NK-92 (cell line): ENCODE results near the gene HAO2.
"Not testable (repeated sequence)": the region's sequence is repeated elsewhere in the genome, so short reads cannot be mapped to it uniquely, and the experiment has no call there.

Source experiments
- DNase-seq: peaks from one replicate; lab custom pipeline; 2025; ENCODE audit not compliant: unreplicated experiment; lab: John Stamatoyannopoulos, UW

Gene HAO2

DNA sequence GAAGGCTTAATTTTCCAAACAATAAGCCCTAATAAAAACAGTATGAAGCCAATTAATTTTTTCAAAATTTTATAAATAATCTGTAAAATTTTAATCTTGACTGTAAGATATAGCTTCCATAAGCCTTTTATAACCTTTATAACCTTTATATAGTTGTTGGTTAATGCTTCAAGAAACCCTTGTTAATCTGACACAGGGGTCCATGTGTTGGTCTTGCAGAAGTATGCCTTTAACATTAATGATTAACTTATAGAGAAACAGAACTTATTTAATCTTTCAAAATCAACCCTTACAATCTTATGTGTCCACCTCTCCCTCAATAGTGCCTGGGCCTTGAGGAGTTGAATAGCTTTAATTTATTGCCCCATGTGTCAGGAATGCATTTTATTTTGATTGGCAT, 23.2 kb upstream of the HAO2 start:
- DNase-seq, result no peak

DNA sequence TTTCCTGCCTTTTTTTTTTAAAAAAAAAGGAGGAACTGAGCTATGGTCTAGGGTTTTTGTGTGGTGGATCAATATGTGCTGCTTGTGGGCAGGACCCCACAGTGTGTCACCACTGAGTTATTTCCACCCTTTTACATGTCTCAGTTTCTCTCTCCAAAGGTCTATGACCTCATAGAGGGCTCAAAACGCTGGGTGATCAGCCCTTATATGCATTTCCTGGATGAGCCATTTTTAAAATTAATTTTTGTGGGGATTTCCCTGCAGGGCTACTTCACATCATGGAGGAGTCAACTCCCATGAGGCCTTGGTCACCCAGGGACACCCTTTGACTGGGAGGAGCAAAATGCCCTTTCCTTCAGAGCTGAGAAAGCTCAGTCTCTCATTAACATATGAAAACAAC, 20.7 kb upstream of the HAO2 start:
- no peak for DNase-seq

DNA sequence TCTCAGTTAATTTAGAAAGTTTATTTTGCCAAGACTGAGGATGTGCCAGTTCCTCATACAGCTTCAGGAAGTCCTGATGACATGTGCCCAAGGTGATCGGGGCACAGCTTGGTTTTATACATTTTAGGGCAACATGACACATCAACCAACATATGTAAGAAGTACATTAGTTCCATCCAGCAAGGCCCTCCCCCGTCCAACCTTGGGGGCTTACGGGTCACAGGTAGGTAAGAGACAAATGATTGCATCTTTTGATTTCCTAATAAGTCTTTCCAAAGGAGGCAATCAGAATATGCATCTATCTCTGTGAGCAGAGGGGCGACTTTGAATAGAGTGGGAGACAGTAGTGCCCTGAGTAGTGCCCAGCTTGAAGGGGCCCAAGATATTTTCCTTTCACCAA, 19.6 kb upstream of the HAO2 start:
- no peak for DNase-seq

DNA sequence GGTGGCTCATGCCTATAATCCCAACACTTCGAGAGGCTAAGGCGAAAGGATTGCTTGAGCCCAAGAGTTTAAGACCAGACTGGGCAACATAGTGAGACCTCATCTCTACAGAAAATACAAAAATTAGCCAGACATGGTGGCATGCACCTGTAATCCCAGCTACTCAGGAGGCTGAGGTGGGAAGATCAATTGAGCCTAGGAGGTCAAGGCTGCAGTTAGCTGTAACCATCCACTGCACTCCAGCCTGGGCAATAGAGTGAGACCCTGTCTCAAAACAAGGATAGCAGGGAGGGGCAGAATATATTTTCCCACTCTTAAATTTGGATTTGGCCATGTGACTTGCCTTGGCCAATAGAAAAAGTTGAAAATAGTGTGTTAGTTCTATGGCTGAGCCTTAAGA, 17.7 kb upstream of the HAO2 start:
- not testable (repeated sequence) for DNase-seq

DNA sequence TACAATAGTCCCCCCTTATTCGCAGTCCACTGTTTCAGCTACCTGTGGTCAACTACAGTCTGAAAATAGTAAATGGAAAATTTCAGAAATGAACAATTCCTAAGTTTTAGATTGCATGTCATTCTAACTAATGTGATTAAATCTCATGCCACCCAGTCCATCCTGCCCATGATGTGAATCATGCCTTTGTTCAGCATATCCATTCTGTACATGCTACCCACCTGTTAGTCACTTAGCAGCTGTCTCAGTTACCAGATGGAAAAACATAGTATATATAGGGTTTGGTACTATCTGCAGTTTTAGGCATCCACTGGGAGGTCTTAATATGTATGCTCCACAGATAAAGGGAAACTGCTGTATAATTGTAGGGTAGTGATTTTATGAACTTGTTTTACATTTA, 16.6 kb upstream of the HAO2 start:
- no peak for DNase-seq

DNA sequence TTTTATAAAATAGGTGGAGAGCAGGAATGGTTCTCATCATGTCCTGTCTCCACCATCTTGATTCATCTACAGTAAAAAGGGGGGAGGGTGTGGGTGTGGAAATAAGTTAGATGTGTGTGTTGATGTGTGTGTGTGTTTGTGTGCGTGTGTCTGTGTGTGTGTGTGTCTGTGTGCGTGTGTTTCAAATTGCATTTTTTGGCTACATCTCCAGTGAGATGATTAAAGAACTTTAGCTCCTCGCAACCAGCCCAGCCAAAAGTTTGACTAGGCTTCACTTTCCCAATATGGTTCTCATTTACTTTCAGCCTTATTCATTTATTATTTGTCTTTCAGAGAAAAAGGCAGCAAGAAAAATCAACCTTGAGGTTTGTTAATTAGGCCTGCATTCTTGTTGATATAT, 14.7 kb upstream of the HAO2 start:
- DNase-seq, result no peak

DNA sequence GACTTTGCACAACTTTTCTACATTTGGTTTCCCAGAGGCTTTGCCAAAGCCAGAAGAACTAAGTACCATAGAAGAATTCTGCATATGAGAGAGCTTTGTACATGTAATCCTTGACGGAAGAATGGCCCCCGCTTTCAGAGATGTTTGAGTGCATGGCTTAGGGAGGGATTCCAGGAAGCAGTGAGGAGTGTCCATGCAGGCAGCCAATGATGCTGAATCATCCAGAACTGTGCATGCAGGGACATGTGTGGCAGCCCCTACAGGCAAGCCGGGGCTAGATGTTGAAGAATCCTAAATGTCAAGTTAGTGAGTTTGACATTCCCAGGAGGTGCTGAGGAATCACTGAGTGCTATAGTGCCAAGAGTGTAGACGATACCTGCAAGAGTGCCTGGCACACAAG, 9.9 kb upstream of the HAO2 start:
- no peak for DNase-seq

DNA sequence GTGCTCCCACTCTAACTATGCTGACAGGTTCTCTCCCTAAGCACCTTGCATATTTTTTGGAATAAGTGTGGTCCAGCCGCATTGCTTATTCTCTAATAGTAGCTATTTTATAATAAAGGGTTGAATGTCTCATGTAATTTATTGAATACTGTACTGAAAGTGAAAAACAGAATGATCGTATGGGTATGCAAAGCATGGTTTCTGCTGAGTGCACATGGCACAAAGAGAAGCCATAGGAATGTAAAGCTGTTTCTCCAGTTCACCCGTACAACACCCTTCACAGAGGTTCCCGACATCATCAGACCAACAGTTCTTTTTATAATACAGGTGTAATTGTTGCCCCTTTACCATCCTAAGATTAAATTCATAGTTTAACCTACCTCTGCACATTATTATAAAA, 8.9 kb upstream of the HAO2 start:
- DNase-seq, result no peak

DNA sequence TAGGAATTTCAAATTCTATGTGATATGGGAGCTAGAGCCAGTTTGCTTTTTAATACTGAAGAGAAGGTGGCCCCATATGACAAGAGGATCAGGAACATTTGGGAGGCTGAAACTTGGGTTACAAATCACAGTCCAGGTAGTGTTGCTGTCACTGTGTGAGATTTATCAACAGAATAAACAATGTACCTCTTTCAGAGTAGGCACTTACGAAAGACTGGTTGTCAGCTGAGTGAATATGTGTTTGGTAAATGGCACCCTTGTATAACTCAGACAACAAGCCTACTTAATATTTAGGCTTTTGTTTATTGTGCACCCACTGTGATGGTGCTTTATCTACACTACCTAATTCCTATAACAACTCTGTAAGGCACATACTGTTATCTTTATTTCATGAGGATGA, 7.4 kb upstream of the HAO2 start:
- no peak for DNase-seq

DNA sequence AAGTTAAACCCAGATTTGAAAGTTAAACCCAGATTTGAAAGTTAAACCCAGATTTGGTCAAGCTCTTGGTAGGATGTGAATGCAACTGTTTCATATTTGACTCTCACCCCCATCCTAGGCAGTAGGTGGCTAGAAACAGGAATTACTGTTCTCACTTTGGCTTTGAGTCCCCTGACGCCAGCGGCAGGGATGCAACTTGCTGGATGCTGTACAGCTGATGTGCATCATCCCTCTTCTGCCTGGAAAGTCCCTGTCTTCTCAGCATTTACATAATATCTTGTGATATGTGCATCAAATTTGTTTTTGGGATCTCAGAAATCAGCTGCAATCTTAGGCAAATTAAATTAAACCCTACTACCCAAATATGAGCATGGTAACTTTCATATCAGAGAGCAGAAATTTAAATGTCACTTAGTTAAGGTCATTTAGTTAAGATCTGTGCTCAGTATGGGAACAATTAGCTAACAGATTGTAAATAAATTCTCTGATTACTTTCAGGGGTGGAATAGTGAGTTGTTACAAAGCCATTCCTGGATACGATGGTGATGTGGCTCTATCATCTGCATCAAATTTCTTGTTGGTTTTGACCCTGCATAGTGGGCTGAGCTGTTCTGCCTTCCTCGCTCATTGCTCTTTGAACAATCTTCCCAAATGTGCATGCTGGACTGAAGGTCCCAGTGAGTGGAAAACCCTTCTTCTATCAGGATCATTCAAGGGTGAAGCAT, 6.8 kb upstream of the HAO2 start:
- DNase-seq, result no peak

DNA sequence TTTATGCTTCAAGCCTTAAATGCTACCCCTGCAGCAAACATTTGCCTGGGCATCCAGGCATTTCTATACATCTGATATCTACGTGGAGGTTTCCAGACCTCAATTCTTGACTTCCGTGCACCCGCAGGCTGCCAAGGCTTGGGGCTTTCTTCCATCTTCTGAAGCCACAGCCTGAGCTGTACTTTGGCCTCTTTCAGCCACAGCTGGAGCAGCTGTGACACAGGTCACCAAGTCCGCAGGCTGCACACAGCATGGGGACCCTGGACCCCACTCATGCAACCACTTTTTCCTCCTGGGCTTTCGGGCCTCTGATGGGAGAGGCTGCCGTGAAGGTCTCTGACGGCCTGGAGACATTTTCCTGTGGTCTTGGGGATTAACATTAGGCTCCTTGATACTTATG, 5.4 kb upstream of the HAO2 start:
- DNase-seq, result no peak

DNA sequence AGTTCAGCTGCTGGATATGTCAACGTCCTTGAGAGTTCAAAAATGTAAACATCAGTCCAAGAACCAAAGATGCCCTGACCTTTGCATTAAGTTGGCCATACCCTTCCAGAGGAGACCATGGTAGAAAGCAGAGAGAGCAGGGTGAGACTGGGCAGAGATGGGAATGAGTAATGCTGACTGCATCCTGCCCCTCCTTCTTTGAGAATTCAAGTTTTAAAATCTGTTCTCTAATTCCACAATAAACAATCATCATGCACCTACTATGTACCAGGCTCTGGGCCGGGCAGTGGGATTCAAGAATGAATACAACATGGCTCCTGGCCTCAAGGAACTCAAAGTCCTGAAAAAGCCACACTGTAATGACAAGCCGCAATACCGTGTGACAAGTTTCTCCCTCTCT, 3.9 kb upstream of the HAO2 start:
- DNase-seq, result no peak

DNA sequence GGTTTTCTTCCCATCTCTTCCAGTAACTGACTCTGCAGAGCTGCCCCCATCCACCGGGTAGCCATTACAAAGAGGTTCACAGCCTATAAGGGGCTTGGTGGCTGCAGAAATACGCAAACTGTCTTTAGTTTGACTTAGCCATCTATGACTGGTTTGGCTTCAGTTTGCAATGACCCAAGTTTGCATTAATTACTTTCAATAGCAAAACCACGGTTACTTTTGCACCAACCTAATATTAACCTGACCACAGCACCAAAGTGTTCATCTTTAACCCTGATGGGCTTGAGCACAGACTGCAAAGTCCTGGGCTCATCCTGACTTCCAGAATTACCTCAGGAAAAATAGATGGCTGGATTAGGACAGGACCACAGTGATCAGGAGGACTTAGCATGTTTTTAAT, 2.2 kb upstream of the HAO2 start:
- DNase-seq, result no peak

DNA sequence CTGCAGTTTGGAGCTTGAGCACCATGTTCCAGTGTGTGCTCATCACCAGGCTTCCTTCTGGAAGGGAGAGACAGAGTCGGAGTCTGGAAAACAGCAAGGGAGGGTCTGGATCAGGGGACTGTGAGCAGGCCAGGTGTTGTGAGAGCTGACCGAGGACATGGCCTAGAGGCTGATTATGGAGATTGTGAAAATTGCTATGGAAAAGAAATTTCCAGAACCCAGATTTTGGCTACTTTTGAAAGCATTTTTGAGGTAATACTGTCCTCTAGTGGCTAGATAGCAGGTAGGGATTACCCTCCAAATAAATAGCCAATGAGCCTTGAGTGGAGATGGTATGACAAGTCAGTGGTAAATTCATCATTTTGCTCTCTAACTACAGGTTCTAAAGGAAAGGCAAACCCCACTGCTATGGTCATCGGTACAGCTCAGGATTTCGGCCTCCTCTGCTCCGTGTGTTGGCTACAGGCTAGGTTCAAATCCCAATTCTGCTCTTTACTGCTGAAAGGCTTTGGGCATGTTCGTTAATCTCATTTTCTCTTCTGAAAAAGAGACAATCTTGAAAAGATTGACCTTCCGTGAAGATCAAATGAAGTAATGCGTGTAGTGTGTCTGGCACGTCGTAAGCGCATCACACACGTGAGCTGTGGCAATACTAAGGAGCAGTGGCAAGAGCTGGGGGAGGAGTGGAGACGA, 1.0 kb upstream of the HAO2 start:
- no peak for DNase-seq

DNA sequence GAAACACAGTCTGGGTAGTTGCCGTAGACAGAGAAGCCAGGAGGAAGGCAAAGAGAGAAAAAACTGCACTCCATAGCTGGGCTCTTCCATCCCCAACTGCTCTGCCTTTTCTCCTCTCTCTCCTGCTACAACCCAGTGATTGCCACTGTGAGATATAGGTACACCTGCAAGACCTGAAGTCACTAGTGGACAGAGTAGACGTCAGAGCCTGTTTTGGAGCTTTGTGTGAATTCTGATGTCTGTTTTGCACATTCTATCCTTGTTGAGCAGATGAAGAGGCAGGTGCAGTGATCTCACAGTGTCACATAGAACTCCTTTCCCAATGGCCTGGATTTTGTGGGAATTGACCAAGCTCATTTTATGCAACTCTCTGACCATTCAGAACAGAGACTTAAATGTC, 2.2 kb downstream of the HAO2 start:
- DNase-seq, result no peak

DNA sequence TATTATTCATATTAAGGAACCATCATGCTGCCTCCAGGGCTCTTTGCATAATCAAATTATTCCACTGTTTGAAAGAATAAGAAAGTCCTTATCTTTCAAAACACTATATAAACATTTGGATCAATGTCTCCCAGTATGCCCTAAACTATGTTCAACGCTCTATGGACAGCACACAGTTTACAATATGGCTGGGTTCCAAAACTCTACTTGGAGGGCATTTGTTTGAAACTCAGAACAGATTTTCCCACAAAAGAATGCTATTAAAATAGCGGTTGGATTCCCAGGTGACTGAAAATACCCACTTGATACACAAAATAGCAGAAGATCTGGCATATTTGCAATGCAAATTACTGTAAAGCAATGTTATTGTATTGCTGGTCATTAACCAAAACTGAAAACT, 3.2 kb downstream of the HAO2 start:
- no peak for DNase-seq

DNA sequence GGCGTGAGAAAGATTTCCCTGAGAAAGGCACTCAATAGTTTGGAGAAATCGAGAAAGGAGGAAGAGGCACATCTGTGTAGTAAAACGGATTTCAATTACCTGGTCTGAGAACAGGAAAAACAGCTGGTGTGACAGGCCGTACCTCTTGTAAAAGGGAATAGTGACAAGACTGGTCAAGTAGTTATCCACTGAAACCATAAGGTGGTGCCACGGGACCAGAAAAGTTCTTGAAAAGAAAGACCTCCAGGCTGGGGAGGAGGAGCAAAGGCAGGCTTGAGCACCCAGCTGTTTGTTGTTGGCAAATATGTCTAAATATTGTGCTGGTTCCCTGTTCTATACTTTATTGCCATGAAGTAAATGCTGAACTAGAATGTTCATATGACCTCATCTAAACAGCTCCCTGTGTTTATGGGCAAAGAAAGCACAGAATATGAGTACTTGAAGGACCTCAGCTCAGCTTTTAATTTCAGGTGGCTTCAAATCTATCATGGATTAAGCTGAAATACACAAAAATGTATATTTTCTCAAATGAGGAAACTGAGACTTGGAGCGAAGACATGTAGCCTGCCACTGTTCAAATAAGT, 4.0 kb downstream of the HAO2 start:
- DNase-seq, result no peak

DNA sequence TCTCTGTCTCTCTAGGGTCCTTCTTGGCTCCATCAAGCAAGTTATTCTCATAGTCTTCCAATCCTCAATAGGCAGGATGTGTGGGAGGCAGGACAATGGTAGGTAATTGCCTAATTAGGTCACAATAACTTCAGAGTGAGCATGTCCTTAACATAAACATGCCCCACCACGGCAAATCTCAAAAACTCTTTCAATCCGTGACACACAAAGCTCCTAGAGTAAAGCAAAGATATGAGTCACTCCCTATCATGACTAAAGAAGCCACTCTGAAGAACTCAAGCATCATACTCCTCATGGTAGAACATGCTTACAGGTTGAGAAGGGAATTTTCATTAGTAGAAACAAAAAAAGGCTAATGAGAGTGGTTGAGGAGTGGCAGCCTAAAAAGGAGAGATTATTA, 4.9 kb downstream of the HAO2 start:
- no peak for DNase-seq

DNA sequence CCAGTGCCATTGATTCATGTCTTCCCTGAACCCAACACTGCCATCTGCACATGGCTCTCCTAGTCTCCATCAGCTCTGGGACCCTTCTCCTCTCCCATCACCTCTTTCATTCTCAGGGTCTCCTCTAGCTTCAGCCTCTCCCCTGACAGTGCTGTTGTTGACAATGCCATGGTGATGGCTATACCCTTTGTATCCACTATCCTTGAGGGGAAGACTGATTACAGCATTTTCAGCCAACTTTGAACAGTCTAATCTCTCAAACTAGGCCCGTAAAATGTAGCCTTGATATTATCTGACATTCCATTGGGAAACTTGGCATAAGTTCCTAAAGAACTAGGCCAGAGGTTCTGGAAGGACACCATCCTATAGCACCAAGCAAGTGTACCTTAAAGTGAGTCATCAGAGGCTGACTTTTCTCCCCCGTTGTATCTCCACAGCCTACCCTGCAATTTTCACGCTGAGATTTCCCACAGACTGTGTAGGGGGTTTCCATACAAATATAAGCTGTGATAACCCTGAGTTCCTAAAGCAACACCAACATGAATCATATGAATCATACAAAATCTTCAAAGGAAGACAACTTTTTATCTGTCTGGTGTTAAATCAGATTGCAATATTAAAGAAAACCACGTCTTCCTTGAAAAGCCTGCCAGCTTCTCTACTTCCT, 5.8 kb downstream of the HAO2 start:
- DNase-seq, result no peak

DNA sequence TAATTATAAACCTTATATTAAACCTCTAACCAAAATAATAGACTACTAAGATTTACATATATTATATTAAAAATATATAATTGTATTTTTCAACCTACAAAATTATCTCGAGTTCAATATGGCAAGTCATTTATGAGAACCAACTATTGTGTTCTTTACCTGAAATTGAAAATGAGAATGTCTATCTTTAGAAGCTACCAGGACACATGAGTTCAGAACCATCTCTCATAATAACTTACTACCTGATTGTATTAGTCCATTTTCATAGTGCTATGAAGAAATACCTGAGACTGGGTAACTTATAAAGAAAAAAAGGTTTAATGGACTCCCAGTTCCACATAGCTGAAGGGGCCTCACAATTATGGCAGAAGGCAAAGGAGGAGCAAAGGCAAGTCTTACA, 6.8 kb downstream of the HAO2 start:
- no peak for DNase-seq

DNA sequence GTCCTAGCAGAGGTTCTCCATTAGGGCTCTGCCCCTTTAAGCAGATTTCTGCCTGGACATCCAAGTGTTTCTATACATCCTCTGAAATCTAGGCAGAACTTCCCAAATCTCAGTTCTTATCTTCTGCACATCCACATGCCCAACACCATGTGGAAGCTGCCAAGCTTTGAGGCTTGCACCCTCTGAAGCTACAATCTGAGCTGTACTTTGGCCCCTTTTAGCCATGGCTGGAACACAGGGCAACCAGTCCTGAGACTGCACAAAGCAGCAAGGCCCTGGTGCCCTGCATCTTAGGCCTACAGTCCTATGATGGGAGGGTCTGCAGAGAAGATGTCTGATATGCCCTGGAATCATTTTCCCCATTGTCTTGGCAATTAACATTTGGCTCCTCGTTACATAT, 8.0 kb downstream of the HAO2 start:
- no peak for DNase-seq

DNA sequence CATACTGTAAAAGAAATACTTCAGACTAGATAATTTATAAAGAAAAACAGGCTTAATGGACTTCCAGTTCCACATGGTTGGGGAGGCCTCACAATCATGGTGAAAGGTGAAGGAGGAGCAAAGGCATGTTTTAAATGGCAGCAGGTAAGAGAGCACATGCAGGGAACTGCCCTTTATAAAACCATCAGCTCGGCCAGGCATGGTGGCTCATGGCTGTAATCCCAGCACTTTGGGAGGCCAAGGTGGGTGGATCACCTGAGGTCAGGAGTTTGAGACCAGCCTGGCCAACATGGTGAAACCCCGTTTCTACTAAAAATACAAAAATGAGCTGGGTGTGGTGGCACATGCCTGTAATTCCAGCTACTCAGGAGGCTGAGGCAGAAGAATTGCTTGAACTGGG, 9.0 kb downstream of the HAO2 start:
- DNase-seq, result not testable (repeated sequence)
